Measurements from ENCODE around the gene FN3KRP. TPM values are rescaled to one million over a fixed set of nuclear protein-coding genes. Genes with fewer than 3 reads are reported as not detected.

FN3KRP gene
- 15.0 and 17.4 TPM in 2 replicates for total RNA-seq

GRCh38 chr17:82716203-82717010 is at the start of gene FN3KRP:
Gene FN3KRP (plus strand): TSS chr17:82716706. CDS start chr17:82716756, 50 bp downstream.

GRCh38 chr17:82698065-82698973 is 18.2 kb upstream of the FN3KRP start, which contains the start of gene RAB40B:
Gene RAB40B (minus strand): TSS chr17:82698698. CDS start chr17:82698596, 102 bp downstream.

GRCh38 chr17:82734987-82735866 is 18.7 kb downstream of the FN3KRP start, which contains the start of gene FN3K:
Gene FN3K (plus strand): TSS chr17:82735615. CDS start chr17:82735637, 22 bp downstream.

GRCh38 chr17:82751571-82752370 is 35.3 kb downstream of the FN3KRP start, which contains the start of gene TBCD:
Gene TBCD (plus strand): TSS chr17:82752065. CDS start chr17:82752194, 129 bp downstream.

Other genes starting within 250 kb of the FN3KRP start
- 30.6 and 41.6 TPM in 2 replicates for gene FOXK2, start 197.0 kb upstream of the FN3KRP start, total RNA-seq
- 67.0 and 75.7 TPM in 2 replicates for gene WDR45B, start 68.3 kb upstream of the FN3KRP start, total RNA-seq
- gene RAB40B, start 18.0 kb upstream of the FN3KRP start, total RNA-seq = 14.0 and 17.0 TPM in 2 replicates
- gene FN3K, start 18.9 kb downstream of the FN3KRP start, total RNA-seq = 0.99 and 1.1 TPM in 2 replicates
- gene TBCD, start 35.4 kb downstream of the FN3KRP start, total RNA-seq = 55.4 and 95.8 TPM in 2 replicates
- gene ZNF750, start 123.3 kb downstream of the FN3KRP start, total RNA-seq = 26.7 and 33.1 TPM in 2 replicates